Measurements from ENCODE around the gene ACP1.
A peak's percentile ranks its signal among the peaks of the same experiment; 100 is the strongest.

The ACP1 gene

DNA sequence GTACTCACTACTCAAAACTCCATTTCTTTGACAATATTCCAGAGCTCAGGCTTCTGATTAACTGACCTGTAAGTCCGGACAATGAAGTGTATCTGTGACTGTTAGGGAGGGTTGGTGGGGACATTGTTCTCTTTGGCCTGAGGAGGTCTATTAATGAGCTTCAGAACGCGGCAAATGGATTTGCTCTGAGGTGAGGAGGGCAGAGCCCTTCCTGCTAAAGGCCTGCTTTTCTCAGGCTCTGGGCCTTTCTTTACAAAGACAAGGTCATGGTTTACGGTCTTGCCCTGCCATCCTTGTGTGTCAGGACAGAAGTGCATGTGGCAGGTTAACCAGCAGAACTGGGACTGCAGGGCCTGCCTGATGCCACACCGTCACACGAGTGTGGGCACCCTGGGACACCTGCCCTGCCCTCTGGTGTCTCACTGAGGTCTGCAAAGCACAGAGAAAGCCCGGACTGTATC lies 15.9 kb downstream of the ACP1 start:
- no peak for DNase-seq (ENCODE audit: low spot score)

DNA sequence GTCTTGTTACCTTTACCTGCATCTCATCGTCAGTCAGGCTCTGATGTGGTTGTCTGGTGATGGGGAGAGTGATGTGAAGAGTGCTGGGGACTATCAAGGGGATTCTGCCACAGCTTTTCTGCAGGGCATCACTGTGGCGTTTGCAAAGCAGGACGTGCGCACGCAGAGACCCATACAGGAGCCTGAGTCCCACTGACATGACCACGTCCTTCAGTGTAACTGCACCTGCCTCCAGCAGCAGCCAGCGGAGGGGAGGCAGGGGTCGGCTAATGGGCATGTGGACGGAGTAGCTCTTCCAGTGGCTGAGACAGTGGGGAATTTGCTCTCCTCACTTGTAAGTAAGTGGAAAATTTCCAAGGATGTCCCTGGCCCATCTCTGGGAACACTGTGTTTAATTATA lies 16.6 kb downstream of the ACP1 start:
- DNase-seq (ENCODE audit: low spot score), result no peak

DNA sequence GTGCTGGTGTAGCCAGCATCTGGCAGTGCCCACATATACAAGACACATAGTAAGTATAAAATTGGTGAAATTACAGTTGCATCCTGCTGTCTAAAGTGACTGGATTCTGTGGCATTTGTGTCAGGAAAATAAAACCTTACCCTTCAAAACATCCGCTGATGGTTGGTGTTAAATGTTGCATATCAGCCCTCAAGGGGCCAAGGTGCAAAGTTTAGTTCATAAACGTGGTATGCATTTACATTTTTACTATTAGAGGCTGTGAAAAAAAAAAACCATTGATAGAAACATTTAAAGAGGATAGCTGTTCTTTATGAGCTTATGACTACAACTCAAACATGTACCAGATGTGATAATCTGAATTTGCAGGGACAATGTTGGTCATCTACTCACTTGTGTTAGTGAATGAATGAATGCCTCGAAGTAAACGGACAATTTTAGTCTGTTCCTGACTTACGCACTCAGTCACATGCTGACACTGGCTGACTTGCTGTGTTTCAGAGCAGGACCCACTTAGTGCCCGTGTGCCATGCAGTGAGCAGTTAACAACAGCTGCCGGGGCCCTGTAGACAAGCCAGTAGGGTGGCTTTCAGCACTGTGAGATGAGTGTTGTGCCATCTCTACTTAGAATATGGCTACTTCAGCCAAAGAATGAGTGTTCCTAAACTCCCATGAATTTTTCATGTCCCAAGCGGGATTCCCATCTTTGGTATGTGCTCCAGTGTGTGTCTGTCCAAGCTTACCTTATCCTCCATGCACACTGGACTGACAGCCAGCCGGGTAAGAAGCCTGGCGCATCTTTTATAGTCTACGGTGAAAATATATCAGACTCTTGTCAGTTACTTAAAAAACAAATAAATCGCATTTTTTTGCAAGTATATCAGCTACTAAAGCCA lies 17.9 kb downstream of the ACP1 start:
- no peak for DNase-seq (ENCODE audit: low spot score)

DNA sequence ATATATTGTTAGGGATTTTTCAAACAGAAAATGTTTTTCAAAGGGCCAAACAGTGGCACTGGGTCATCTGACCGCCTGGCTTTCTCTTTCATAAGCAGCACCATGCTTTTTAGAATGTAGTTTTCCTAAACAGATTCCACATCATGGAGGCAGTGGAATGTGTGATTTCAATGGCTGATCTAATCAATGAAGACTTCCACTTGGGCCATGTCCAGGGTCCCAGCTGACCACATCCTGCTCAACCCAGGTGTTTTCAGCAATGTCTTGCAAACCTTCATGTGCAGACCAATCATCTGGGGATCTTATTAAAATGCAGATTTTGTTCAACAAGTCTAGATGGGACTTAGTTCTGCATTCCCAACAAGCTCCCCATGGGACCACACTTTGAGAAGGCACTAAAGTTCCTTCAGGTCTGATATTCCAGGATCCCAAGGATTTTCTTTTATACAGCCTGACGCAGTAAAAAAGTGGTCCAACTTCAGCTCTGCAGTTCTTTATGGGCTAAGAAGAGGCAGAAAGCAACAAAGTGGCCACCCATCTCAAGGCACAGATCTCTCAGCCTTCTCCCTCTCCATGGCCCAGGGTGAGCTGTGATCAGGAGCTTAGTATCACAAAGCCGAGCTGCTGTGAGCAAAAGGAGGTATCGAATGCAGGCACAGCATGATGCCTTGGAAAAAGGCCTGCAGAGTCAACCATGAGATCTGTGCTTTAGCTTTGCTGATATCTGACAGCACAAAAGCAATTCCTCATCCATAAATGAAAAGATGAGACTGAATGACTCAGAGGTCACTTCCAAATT lies 19.4 kb downstream of the ACP1 start:
- no peak for DNase-seq (ENCODE audit: low spot score)

DNA sequence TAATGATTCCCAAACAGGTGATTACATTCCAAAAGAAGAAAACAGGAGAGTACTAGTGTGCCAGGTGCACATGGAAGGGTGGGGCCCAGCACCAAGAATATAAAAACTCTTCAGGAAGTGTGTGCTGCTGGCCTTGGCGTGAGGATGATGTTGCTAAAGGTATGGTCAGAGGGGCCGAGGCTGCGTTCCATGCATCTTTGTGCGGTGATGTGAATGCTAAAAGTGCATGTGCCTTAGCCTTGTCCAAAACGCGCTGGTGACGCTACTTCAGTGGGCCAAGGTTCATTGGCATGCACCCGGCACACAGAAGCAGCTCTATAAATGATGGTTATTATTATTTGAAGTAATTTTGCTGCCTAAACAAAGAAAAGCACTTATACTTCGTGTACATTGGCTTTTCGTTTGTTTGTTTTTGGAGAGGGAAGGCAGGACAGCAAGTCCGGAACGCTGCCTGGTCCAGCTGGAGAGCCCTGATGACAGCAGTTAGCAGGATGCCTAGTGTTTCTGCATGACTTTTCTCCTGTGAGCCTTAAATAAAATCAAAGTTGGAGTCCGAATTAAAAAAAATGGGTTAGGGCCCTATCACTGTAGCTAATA lies 20.2 kb downstream of the ACP1 start:
- no peak for DNase-seq (ENCODE audit: low spot score)

DNA sequence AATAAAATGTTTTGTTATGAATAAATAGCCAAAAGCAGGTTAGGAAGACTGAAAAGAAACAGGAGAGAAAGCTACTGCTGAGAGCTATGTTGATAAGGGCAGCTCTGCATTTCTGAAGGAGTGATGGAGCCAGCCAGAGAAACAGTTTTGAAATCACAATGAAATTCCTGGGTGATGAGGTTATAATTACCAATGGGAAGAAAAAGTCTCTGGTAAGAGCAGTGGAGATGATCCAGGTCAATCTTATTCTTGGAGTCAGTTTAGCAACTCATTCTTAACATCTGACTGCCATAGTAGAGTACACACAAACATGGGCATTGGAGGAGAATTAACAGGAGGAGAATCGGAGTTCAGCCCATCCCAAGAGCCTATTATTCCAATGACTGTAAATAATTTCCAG lies 20.8 kb downstream of the ACP1 start:
- no peak for DNase-seq (ENCODE audit: low spot score)

DNA sequence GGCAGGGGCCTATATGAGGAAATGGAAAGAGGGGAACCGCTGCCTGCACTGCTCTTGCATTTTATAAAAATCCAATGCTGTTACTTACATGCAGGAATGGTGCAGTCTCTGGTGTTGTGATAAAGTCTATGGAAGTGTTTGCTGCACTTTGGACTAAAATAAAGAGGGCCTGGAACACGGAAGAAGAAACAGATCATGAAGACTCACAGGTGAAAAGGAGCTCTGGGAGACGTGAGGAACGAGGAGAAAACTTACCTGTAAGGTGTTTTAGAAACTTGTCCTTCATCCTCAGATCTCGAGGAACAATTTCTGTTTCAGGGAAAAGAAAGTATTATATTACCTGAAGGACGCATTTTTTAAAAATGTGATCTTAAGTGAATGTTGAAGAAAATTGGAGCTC lies 21.3 kb downstream of the ACP1 start:
- DNase-seq (ENCODE audit: low spot score), result no peak

DNA sequence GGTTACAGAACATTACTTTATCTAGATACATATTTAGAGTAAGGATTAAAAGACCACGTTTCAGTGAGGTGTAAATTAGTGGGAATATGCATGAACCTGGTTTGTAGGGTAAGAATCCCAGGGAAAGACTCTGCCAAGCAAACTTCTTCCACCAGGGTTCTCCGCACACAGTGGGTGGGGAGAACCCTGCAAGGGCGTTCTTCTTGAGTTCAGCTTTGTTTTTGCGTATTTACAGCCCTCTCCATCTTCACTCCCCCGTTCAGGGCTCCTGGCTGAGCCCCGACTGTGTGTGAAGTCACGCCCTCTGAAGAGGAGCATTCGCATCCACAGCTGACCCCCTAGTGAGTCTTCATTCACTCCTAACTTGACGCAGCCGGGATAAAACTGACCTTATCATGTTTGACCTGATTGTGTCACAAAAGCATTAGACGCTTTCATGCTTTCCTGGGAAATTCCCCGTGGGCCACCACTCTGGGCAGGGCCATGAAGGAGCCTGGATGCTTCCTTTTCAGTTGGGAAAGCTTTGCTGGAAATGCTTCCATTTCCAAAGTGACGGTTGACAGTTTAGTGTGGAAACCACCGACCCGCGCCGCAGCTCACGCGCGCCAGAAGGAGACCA lies 22.1 kb downstream of the ACP1 start:
- DNase-seq (ENCODE audit: low spot score), result no peak

DNA sequence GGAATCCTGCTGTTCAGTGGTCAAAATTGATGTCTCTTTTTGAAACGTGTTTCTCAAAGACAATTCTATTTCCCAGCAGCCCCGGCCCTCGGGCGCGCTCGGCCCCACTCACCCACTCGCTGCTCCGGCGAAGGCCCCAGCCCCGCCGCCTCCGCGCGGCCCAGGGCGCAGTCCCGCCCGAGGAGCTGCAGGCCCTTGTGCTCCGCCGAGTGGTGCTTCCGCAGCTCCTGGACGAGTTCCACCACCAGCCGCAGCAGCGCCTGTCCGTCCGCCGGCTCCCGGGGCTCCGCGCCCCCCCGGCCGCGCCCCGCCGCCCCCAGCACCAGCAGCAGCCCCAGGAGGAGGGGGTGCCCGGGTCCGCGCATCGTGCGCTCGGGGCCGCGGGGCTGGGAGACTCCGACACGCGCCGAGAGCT lies 22.7 kb downstream of the ACP1 start:
- peak; percentile 38 for DNase-seq (ENCODE audit: low spot score)

DNA sequence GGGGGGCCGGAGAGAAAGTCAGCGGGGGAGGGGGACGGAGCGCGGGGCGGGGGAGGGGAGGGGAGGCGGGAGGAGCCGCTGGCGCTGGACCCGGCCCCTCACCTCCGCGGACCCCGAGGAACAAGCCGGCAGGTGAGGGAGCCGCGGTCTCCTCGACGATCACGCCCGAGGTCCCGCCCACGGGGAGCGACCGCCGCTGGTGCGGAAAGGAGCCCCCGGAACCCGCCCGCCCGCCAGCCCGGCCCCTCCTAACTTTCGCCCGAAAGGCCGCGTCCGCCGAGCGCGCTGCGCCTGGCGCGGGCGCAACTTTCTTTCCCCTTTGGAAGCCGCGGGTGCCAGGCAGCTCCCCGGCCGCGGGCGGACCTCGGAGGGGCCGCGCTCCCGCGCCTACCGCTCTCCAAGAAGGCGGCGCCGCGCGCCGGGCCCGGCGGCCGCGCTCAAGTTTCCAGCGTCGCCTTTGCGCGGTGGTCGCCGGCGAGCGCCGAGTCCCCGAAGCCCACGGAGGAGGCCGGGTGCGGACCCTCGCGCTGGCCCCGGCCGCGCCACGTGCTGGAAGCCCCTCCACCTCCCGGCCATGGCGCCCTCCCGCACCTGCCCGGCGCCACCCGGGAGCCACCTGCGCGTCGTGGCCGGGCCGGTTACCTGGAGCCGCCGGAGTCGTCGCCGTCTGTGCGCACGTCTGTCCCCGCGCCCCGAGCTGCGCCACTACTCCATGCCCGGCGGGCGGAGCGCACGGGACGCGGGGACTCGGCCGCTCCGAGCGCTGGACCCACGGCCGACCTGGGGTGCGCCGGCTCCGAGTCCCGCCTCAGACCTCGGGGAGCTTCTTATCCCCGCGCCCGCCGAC lies 23.4 kb downstream of the ACP1 start, which contains the start of gene ALKAL2:
Gene ALKAL2 (minus strand): TSS at position 181 of the 847 bp plus-strand sequence. CDS start 256 bp downstream, outside the sequence.
- DNase-seq (ENCODE audit: low spot score), result peak; percentile 36

DNA sequence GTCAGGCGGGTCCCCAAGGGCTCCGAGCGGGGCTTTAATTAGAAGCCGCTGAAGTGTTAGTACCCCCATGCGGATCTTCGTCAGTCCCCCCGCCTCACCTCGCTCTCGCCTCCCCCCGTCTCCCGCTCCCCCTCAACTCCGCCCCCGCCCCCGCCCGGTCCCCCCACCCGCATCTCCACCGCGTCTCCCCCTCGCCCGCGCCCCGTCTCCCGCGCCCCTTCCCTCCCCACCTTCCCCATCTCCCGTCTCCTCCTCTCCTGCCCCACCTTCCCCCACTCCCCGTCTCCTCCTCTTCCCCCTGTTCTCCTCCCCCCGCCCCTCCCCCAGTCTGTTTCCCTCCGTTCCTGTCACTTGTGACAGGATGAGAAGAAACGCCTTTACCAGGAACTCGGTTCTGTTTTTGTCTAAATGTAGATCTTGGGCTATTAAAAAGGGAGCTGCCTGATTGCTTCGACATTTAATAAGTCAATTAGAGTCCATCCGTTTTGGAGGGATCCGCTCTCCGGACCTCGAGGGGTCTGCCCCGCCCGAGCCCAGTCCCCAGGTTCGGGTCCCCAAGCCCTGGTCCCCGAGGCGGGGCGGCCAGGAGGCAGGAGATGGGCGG lies 24.1 kb downstream of the ACP1 start:
- no peak for DNase-seq (ENCODE audit: low spot score)

DNA sequence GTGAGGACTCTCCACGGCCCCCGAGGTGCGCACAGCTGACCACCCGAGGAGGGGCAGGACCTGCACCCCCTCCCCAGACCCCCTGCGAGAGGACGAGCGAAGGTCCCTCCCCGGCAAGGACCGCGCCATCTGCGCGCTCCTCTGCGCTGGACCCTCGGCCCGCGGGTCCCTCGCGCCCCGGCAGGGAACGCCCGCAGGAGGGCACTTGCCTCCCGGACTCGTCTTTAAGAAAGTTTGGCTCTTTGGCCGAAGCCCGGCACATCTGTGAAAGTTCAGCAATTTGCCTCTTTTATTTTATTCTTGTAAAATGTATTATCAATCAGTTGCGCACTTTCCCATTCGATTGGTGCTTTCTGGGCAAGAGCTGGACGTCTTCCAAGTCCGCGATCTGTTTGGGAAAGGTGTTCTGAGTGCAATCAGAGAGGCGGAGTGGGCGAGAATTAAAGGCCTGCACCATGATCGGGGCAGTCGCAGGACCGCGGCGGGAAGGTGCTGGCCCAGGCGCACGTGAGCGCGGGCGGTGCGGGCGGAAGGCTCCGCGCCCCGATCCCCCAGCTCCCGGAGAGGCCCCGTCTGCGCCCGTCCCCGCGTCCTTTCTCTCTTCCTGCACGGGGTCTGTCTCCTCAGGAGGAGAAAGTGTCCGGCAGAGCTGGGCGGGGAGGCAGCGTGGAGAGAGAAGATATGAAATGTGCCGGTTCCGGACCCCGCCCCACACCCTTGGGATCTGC lies 24.8 kb downstream of the ACP1 start:
- no peak for DNase-seq (ENCODE audit: low spot score)

DNA sequence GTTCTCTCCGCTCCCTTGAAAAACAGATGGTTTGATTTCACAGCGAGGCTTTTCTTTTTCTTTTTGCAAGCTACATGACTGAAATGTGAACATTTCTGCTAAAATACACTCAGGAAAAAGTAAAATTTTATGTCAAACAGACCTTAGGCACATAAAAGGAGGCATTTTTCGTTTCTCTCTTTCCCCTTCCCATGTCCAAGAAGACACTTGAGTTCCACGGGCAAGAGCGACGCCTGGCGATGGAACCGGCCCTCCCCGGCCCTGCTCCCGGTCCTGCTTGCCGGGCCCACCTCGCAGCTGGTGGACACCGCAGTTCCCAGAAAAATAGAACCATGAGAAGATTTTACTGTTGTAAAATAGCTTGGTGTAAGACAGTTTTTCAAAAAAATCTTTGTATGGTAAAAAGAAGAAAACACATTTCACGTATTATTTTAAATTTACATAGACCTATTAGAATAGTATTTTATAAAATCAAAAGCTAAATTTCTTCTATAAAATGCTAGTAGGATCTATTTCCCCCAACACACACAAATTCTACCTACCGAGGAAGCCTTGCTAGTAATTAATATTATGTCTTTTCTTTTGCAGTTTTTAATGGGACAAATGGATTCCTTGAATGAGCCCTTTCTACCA lies 25.5 kb downstream of the ACP1 start:
- DNase-seq (ENCODE audit: low spot score), result peak; percentile 20

DNA sequence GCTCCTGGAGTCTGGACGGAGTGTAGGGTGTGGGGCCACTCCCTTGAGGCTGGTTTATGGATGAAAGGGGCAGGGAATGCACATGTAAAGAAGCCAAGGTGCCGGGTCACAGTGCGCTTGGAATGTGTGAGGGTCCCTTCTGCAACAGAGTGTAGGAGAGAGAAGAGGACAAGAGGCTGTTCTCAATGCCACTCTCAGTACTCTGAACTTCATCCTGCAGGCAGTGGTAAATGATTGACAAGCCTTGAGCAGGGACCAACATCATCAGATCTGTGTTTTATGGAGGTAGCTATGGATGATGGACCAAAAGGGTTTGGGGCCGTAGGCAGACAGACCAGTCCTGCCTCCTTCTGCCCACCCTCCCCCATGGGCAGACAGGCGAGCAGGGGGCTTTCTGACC lies 30.3 kb downstream of the ACP1 start:
- no peak for DNase-seq (ENCODE audit: low spot score)

DNA sequence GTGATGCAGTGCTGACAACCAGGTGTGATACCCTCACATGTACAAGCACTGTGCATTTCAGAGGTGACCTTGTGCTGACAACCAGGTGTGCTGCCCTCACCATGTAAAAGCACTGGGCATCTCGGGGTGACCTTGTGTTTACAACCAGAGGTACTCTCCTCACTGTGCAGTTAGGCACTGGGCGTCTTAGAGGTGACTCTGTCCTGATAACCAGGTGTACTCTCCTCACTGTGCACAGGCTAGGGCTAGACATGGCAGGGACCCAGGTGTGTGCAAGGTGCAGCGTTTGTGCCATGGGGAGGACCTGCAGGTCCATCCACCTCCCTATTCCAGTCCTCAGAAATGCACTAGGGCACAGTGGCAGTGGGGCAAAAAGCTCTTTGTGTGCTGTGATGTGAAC lies 31.6 kb downstream of the ACP1 start:
- DNase-seq (ENCODE audit: low spot score), result no peak

DNA sequence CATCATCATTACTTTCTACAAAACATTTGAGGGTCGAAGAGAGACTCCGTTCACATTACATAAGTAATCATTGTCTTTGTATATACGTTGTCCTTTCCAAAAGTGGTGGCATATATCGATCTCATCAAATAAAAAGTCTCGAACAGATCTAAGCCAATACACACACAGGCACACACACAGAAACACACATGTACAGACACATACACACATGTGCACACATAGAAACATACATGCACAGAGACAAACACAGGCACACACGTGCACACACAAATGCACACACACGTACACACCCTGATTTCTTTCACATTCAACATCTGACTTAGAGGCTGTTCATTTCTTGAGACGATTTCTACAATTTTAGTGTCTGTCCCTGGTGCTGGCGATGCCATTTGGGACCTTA lies 40.6 kb downstream of the ACP1 start:
- no peak for DNase-seq (ENCODE audit: low spot score)

DNA sequence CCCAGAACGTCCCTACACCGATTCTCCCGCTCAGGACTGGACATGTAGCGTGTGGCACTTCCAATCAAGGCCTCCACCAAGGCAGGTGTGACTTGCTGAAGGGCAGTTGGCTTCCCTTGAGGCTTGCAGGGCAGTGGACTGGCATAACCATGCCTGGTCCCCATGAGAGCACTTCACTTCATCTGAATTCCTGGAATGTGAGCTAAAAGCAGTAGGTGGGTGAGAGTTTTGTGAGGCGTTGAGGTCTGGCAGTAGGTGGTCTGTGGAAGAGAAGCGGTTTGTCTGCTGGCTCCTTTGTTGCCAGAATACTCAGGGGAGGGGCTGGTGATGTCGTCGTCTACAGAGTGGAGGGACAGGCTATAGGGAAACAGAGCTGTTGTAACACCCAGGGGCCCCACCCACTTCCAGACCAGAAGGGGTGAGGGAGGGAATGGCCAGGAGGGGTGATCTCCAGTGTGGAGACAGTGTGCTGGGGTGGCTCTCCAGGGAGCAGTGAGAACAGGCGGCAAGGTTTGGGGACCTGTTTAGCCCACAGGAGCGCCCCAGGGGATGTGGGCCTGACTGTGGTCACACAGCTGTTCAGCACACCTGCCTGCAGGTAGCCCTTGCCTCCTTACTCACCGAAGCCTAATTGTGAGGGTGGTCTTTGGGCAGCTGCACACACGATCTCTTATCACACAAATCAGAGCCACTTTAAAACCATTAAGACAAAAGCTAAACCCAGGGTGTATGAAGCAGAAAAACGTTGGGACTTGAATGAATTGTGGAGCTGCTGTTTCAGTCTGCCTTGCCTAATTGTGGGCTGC lies 44.6 kb downstream of the ACP1 start:
- DNase-seq (ENCODE audit: low spot score), result no peak

DNA sequence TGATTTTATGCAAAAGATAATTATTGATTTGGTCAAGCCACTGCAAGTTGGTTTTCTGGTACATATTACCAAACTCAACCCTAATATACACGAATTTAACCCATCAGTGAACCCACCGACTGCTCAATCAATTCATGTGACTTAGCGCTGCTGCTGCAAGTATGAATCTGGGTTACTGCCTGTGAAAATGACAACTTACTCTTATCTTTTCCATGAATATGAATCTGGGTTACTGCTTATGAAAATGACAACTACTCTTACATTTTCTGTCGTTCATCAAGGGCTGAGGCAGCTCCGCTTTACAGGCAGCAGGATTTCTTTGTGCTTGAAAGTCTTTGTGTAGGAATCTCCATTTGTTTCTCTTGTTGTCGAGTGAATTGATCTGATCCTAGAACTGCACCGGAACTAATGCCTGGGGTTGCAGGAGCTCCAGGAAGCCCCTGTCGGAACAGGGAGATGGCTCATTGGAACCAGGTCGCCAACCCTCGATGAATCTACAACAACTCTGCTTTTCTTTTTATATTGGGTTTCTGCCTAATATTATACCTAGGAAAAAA lies 45.3 kb downstream of the ACP1 start:
- DNase-seq (ENCODE audit: low spot score), result no peak
